HG03442 (cell line): Measurements from ENCODE around the gene SLC10A7.

Experiments
- ATAC-seq: cut with Tn5 transposase; IDR thresholded peaks from one replicate; pipeline ENCODE4 v1.9.1; 2021; ENCODE audit warnings: mild to moderate bottlenecking, moderate library complexity; ENCODE audit not compliant: unreplicated experiment

The SLC10A7 gene

DNA sequence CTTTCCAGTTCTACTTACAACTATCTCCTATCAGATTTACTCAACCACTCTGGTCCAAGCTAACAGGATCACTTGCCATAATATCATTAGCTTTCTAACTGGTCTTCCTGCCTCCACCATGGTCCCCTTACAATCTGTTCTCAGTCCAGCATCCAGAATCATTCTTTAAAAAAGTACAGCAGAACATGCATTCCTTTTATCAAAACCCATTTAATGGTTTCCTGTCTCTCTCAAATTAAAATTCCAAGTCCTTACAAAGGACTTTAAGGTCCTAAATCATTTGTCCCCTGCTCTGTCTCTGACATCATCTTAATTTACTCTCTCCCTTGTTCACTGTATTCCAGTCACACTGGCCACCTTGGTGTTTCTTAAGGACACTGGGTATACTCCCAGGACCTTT lies 202.8 kb downstream of the SLC10A7 start:
- no peak for ATAC-seq

DNA sequence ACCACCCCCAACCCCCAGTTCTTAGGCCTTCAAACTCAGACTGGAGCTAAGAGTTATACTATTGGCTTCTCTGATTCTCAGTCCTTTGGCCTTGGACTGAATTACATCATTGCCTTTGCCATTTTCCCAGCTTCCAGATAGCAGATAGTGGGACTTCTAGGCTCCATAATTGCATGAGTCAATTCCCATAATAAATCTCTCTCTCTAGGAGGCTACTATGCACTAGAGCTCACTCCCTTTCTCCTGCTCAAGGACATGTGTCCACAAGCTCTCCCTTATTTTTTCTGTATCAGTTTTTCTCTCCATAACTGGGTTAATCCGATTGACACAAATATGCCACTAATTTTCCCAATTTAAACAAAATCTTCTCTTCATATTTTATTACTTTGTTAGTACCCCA lies 204.0 kb downstream of the SLC10A7 start:
- ATAC-seq = no peak

DNA sequence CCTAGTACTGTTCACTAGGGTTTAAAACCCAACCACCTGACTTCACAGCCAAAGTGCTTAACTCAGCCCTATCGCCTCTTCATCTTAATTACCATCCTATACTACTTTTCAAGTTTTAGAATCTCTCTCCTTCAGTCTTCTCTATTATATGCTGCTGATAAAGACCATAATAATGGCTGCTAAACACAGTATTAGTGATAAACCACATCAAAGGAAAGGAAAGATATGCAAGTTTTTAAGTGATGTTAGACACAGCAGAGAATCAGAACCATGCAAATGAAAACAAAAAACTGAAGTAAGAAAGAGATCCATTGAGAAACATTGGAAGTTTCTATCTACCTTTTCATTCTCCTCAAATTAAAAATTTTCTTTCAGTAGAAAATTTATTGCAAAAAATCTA lies 206.6 kb downstream of the SLC10A7 start:
- no peak for ATAC-seq

DNA sequence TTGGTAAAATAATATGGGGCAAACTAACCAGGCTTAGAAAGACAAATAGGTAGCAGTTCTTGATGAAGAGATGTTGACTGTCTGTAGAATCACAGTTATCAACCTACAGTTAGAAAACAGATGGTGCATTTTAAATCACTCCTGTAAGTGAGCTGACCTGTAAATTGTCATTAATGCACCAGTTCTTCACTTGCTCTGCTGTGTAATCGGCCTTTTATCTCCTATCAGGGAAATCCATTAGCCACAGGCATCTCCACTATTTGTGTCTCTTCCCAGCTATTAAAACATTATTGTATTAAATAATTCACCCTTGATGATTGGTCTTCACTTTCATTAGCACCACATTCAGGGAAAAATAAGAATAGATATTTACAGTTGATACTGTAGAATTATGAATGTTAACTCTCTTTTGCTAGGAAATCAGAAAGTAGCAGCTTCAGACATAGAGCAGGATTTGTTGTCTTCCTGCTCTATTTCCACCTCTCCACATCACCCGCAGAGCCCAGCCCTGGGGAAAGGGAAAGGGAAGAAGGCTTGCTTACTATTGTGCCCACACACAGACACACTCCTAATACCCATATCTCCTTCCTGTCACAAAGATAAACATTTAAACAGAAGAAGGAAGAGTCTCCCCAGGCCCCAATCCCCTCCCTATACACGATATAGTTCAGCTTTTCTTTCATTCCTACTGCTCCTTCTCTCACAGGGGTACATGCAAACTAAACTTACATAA lies 210.3 kb downstream of the SLC10A7 start:
- no peak for ATAC-seq

DNA sequence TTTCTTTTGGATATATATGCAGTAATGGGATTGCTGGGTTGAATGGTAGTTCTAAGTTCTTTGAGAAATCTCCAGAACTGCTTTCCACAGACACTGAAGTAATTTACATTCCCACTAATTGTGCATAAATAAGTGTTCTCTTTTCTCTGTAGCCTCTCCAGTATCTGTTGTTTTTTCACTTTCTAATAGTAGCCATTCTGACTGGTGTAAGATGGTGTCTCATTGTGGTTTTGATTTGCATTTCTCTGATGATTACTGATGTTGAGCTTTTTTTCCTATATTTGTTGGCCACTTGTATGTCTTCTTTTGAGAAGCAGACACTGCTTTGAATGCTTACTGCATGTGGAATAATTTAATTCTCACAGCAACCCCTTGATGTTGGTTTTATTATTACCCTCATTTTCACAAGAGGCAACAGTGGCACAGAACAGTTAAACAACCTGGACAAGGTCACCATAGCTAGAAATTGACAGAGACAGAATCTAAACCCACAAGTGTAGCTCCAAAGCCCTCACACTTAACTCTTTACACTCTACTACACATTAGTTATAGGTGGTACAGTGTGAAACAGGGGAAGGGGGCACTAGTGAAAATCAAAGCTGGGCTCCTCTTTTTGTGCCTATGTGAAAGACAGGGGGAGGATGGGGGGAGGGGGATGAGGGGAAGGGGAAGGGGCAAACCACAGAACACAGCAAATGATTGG lies 211.3 kb downstream of the SLC10A7 start:
- peak; percentile 89 for ATAC-seq

DNA sequence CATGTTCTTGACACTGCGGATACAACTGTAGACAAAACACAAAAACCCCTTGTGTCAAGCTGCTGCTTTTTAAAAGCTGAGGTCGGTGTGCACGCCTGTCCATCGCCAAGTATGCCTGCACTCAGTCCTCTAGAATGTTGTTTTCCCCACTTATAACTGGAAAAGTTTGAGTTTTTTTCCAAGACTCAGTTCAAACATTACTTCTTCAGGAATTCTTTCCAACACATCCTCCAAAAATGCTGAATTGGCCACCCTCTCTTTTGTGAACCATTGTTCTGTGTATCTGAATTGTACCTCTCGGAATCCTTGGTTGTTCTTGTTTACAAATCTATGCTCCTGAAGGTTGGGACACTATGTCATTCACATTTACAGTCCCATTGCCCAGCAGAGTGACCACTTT lies 212.8 kb downstream of the SLC10A7 start:
- no peak for ATAC-seq

DNA sequence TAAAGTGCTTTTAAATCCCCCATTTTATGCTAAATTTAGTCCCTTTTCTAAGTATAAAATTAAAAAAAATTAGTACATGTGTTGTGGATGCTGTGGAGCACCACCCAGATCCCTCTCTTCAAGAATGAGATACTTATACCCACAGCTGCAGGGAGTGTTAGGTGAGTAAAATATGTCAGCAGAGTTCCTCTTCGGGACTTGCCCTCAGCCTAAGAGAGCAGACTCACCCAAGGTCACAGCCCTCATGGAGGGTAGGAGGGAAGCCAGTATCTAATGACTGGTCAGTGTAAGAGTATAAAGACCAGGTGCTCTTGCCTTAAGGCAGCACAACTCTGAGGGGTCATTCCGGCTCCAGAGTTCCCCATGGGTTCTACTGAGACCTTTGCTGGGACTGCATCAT lies 218.9 kb downstream of the SLC10A7 start:
- no peak for ATAC-seq

DNA sequence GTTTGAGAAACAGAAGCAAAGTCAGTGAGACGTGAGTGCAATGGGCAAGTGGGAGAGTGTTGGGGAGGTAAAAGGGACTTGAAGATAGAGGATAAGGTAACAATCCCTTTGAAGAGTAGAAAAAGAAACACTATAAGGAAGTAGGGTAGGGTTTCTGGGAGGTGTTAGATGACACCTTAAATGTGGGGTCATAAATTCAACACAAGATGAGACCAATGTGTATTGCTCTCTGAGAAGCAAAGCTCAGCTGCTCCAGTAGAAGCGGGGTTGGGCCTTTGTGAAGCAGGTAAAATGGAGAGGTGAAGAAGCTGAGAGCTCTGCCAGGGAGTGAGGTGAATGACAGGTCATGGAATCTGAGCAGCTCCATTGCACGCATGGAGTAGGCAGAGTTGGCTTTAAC lies 222.1 kb downstream of the SLC10A7 start:
- ATAC-seq = no peak

DNA sequence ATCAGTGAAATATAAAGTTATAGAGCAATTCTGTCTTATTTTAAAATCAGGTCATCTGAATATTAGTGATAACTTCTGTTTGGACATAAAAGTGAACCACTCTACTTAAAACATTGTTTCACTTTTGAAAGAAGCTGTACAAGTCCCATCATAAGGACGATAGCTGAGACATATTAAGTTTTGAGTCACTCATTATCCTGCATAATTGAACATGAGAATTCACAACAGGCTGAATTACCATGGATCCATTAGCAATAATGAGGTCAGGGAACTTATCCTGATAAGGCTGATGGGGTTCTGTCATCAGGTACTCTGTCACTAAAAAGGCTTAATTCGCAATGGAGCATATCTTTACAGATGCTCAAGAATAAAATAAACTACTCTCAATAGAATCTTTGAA lies 227.0 kb downstream of the SLC10A7 start:
- ATAC-seq = no peak

DNA sequence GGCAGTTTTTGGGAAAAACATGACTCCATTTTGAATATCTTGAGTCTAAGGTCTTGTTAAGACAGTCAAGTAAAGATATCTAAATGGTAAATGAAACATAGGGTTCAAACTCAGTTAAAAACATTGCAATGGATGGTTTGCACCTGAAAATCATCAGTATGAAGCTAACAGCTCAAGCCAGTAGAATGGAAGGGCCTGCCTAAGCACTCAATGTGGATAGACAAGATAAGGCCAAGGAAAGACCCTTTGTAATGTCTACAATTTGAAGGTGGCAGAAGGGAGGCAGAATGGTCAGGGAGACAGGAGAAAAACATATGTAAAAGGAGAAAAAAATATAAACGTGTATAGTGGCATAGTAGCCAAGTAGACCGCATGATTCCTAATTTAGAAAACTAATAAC lies 229.2 kb downstream of the SLC10A7 start:
- ATAC-seq = no peak

DNA sequence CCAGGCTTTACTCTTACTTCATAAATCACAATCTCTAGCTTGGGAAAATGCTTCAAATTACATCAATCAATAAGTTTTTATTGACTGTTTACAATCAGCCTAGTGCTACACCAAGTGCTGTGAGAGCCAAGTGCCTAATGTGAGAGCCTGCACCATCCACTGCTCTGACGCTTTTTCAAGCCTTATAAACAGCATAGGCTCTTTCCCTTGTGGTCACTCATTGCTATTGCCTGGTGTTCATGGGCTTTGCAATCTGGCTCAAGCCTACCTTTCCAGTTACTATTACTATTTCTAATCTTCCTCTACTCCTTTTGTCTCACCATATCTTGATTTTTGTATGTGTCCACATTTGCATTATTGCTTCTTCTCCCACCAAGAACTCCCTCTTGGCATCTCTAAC lies 230.4 kb downstream of the SLC10A7 start:
- ATAC-seq = no peak

DNA sequence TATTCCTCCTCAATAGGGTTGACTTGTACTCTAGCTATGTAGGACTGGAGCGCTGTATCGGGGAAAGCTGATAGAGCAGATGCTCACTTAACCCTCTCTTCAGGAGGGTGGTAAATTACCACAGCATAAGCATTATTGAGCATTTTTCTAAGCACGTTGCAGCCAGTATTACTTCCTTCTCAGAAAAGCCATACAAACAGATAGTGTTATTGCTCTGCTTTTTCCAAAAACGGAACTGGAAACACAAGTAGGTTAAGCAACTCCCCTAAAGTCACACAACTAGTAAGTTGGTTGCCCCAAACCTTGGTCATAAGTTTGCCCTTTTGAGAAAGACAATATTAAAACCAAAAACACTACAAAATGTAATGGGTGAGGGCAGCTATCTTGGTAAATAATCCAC lies 233.5 kb downstream of the SLC10A7 start:
- no peak for ATAC-seq

DNA sequence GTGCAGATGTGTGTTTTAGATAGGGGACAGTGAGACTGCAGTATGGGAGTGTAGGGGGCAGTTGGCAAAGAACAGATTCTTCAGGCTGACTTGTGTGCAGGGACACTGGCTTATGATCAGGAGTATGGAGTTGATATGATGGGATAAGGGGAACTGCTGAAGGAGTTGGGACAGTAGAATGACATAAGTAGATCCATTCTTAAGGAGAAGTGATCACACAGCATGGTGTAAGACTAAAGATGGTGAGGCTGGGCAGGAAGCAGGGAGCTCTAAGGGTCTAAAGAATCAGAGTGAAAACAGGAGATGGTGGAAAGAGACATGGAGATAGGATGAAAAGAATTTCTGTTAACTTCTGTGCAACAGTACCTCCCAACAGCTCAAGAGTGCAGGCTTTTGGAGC lies 236.7 kb downstream of the SLC10A7 start:
- no peak for ATAC-seq

DNA sequence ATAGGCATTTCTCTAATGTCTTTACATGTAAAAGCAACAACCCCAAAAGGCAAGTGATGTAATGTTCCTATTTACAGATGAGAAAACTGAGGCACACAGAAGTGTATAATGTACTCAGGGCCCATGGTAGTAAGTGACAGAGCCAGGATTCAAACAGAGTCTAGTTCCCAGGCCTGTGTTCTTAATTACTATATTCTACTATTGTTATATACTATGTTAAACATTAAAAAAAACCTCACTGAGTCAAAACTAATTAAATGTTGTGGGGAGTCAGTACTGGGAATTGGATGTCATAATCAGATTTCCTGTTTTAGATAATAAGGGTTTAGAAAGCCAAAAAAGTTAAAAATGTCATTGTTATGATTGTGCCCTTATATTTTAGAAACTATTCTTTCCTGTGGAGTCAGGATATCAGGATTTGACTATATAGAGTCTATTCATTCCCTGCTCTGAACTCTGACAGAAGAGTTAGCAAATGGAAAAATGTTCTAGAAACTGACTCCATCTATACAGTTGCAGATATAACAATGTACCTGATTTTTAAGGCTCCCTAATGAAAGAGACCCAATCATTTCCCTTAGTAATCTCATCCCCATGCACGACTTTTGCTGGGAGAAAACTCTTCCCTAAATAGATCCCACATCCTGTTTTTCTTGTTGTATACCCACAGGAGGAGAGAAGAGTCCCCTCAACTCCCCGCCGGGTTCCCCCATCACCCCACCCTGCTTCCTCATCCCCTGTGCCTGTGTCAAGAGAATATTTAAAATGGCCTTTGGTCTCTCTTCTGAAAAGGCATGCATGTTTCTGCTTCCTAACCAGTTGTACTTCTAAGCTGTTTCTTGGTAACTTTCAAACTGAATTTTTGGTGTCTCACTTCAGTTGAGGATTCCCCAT lies 237.7 kb downstream of the SLC10A7 start:
- ATAC-seq = no peak

DNA sequence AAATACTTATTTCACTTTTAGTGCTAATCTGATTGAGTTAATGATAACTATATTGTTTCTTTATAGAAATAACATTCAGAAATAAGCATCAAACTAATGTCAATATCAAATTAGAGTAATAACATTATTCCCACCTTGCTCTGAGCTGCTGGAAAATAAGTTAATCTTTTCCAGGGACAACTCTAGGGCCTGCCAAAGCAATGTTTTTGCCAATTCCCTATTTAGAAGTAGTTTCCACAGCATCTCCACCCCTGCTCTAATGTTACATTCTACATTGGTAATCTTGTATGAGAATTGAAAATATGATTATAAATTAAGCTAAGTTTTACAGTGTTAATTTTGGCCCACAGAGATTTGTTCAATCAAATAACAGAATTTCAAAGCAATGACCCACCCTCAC lies 239.1 kb downstream of the SLC10A7 start:
- no peak for ATAC-seq

DNA sequence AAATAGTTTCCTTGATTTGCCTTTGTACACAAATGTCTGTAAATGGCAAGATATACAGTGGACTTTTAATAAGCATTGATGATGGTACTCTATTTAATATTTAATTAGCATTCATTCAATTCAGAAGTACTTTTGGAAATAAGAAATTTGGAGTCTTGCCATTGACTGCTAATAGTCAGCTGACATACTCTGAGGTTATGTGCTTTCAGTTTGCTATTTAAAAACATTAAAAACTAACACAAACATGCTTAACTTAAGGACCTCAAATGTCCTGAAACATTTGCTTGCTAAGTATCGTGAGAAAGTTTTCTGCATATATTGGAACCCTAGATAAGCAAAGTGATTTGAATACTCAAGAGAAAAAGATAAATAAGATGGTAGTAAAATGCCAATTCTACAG lies 242.8 kb downstream of the SLC10A7 start:
- no peak for ATAC-seq

DNA sequence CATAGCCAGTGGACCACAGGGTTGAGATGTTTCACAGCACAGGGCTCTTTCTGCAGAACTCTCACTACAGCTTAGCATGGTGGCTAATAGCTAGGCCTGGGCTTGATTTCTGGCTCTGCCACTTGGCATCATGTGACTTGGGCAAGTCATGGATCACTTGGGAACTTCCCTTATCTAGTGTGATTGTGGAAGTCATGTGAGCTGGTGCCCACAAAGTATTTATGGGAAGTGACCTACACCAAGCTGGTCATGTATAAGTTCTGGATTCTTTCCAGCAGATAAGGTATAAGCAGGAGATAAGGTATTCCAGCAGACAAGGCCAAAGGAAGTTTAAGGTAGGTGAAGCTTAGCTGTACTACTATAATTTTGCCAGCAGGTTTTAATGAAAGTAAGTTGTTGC lies 246.4 kb downstream of the SLC10A7 start:
- ATAC-seq = no peak

DNA sequence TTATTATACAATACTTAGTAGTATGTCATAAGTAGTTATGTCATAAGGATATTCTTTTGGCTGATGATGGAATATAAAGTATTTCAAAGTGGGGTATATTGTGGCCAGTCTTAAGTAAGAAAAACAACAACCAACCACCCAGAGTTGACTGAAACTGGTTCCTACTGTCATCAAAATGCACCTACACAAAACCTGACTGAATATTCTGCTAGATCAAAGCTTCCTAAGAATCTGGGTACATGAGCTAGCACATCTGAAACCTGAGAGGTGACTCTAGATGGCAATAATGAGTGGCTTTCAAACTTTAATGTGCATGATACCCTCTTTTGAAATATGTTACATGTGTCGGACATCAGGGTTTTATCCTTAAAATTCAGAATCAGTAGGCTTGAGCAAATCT lies 247.0 kb downstream of the SLC10A7 start:
- ATAC-seq = no peak

DNA sequence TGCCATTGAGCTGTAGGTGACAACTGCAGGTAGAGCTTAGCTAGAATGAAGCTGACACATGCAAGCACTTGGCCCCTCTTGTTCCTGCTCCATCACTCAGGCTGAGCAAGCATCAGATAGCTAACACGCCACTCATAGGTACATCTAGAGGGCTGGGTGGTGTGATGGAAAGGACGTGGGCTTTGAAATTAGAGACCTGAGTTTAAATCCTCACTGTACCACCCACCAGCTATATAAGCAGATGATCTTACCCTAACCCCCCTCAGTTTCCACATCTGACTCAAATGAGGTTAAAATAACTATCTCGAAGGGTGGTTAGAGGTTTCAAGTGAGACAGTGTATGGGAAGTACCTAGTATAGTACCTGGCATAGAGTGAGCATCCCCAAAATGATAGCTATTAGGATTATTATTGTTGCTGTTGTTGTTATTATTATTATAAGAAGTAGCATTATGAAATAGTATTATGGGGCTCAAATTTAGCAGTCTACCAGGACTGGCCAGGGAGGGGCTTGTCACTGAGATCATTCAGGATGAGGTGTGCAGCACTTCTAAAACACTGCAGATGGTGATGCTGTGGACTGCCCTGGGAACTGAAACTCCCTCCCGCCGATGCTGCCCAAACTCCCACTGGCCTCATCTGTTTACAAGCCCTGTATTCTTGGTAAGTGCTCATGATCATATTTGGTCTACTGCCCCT lies 248.4 kb downstream of the SLC10A7 start:
- ATAC-seq = peak; percentile 79

DNA sequence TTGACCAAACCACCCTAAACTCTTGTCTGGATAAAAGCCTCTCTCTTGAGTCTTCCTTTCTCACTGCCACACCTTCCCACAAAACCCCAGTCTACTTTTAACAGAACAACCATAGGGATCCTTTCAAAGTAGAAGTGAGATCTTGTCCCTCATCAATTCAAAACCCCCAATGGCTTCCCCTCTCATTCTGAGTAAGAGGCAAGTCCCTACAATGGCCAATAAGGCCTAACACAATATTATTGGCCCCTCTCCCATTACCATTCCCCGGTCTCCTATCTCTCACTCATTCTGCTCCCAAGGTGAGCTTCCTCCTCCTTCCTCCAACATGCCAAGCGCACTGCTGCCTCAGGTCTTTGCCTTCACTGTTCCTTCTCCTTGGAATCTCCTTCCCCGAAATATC lies 250.3 kb downstream of the SLC10A7 start:
- no peak for ATAC-seq

DNA sequence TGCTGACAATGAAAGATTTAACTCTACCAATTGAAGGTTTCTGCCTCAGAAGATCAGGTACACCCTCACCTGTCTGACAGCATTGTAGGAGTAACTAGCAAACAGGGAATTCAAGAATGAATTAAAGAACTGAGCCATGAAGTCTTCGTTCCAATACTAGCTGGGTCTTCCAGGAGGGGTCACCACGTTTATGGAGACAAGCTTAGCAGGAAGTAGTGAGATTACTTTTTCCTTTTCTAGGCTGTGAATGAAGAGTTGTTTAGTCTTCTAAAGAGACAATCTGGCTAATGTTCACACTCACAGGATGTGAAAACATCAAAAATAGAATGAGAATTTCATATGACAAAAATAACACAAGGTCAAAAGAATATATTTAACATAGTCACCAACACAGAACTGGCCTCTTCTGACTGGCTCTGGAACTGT lies 252.5 kb downstream of the SLC10A7 start:
- ATAC-seq = peak; percentile 39
